ENCODE data around the gene CCSER1. TPM values are rescaled to one million over a fixed set of nuclear protein-coding genes. Genes with fewer than 3 reads are reported as not detected.

The CCSER1 gene
- total RNA-seq, 1 donor from 2014 or later, result 18.1 TPM

DNA sequence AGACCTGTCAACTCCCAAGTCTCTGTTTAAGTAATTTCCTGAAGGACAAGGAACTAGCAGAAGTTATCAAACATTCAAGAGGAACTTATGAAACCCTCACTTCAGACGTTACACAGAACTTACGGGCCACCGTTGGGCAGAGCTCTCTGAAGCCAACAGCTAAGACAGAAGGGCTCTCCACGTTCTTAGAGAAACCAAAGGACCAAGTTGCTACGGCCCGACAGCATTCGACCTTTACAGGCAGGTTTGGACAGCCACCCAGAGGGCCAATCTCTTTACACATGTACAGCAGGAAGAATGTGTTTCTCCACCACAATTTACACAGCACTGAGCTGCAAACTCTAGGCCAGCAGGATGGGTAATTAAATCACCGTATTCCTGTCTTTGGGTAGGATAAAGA is 1471.5 kb downstream of the CCSER1 start:
- Mint-ChIP-seq H3K4me3 (no peak overlapping the region), H3K27ac (no peak overlapping the region), H3K27me3 (no peaks in the 10 kb centered on the region), H3K4me1 (ENCODE audit: unreplicated experiment) (no peaks in the 10 kb centered on the region), H3K36me3 (no peaks in the 10 kb centered on the region), H3K9me3 (no peaks in the 10 kb centered on the region)
- no peak for TF ChIP-seq CTCF (conservative IDR thresholded peaks at IDR 0.05)
- DNase-seq (ENCODE audit: extremely low spot score, unreplicated experiment), result no peak

GRCh38 chr4:91600301-91600700 is 1473.1 kb downstream of the CCSER1 start:
- no peak for DNase-seq (ENCODE audit: extremely low spot score, unreplicated experiment)
- Mint-ChIP-seq H3K4me1 (ENCODE audit: unreplicated experiment) (no peaks in the 10 kb centered on the region), H3K4me3 (no peak overlapping the region), H3K27me3 (no peaks in the 10 kb centered on the region), H3K9me3 (no peaks in the 10 kb centered on the region), H3K27ac (no peak overlapping the region), H3K36me3 (no peaks in the 10 kb centered on the region)
- TF ChIP-seq CTCF (conservative IDR thresholded peaks at IDR 0.05), result no peak

DNA sequence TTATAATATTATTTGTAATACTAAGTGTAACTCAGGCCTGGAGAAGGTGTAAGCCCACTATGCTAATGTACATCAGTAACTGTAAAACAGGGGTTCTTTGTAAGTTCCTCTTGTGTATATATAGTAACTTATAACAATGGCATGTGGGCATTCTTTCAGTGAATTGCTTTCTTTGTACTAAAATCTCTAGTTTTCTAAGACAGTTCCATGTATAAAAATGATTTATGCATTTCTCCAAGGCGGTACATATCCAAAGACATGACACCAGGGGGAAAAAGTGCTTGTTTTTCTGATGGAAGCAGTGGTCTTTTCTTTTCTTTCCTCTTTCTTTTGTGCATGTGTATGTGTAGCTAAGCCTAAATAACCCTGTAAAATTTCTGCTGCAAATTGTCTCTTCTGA is 1474.2 kb downstream of the CCSER1 start:
- no peaks in the 10 kb centered on the region for H3K36me3 Mint-ChIP-seq
- no peaks in the 10 kb centered on the region for H3K27me3 Mint-ChIP-seq
- TF ChIP-seq CTCF (conservative IDR thresholded peaks at IDR 0.05), result no peak
- H3K4me3 Mint-ChIP-seq, result no peak overlapping the region
- H3K4me1 Mint-ChIP-seq (ENCODE audit: unreplicated experiment), result no peaks in the 10 kb centered on the region
- no peak for DNase-seq (ENCODE audit: extremely low spot score, unreplicated experiment)
- H3K27ac Mint-ChIP-seq, result no peak overlapping the region
- H3K9me3 Mint-ChIP-seq, result no peaks in the 10 kb centered on the region

- Mint-ChIP-seq H3K27ac (no peak overlapping the region), H3K9me3 (no peaks in the 10 kb centered on the region), H3K27me3 (no peaks in the 10 kb centered on the region), H3K4me1 (ENCODE audit: unreplicated experiment) (no peaks in the 10 kb centered on the region), H3K4me3 (no peak overlapping the region), H3K36me3 (no peaks in the 10 kb centered on the region)
- TF ChIP-seq CTCF (conservative IDR thresholded peaks at IDR 0.05), result no peak
- DNase-seq (ENCODE audit: extremely low spot score, unreplicated experiment), result no peak
Observed at GRCh38 chr4:91611782-91612181, 1484.6 kb downstream of the CCSER1 start.

GRCh38 chr4:91620952-91621351 is 1493.8 kb downstream of the CCSER1 start:
- no peak for TF ChIP-seq CTCF (conservative IDR thresholded peaks at IDR 0.05)
- no peaks in the 10 kb centered on the region for H3K36me3 Mint-ChIP-seq
- no peak for DNase-seq (ENCODE audit: extremely low spot score, unreplicated experiment)
- no peak overlapping the region for H3K27ac Mint-ChIP-seq
- peaks cover 36% of the 10 kb centered on the region for H3K27me3 Mint-ChIP-seq
- peaks cover 5% of the 10 kb centered on the region for H3K9me3 Mint-ChIP-seq
- H3K4me1 Mint-ChIP-seq (ENCODE audit: unreplicated experiment), result no peaks in the 10 kb centered on the region
- no peak overlapping the region for H3K4me3 Mint-ChIP-seq

- no peak overlapping the region for H3K27ac Mint-ChIP-seq
- H3K27me3 Mint-ChIP-seq, result peaks cover 41% of the 10 kb centered on the region
- peaks cover 5% of the 10 kb centered on the region for H3K9me3 Mint-ChIP-seq
- no peak for DNase-seq (ENCODE audit: extremely low spot score, unreplicated experiment)
- H3K36me3 Mint-ChIP-seq, result no peaks in the 10 kb centered on the region
- no peak overlapping the region for H3K4me3 Mint-ChIP-seq
- no peak for TF ChIP-seq CTCF (conservative IDR thresholded peaks at IDR 0.05)
- H3K4me1 Mint-ChIP-seq (ENCODE audit: unreplicated experiment), result no peaks in the 10 kb centered on the region
Observed at GRCh38 chr4:91621446-91621845, 1494.3 kb downstream of the CCSER1 start.
